CD4-positive, alpha-beta T cell treated with Interleukin-2 at 100 ng/mL for 4 hours (primary cell): ENCODE measurements around the gene CHCHD5.
"Not testable (repeated sequence)": the region's sequence is repeated elsewhere in the genome, so short reads cannot be mapped to it uniquely, and the experiment has no call there.

Source experiments
- DNase-seq: peaks from one replicate; pipeline ENCODE4 v3.0.0-alpha.2; 2020; ENCODE audit warnings: low spot score

CHCHD5 gene

DNA sequence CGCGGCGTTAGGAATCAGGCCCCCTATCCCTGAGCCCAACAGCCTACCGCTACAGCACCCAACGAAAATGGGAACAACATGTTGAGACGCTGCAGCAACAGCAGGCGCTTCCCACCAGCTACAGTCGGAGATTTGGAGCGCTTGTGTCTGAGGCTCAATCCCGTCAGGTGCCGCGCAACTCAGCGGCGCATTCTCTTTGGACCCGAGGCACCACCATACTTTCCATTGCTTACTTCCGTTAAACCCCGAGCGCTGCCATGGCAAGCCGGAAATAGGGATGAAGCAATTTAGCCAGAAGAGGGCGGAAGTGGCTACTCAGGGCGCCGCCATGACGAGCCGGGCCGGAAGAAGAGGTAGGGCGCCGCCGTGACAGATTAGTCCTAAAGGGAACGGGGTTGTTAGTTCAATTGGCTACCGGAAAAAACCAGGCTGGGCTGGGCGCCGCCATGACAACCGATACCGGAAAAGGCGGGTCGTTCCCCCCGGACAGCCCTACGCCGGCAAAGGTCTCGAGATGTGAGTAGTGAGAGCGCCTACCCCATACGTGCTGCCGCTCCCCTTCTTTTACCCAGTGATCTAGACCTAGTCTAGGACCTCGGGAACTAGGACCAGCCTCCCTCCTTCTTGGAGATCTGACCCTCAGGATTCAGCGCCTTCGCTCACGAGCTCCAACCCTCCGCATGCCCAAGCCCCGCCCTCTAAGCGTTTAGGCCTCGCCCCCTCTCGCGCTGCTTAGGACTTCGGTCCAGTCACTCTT, at the start of gene CHCHD5:
Gene CHCHD5, plus strand, starts transcription at position 476 of the 757 bp plus-strand sequence. Its CDS starts 39 bp downstream, at position 515.
- peak; percentile 95 for DNase-seq

GRCh38 chr2:112534826-112535225, 49.6 kb upstream of the CHCHD5 start:
- no peak for DNase-seq

DNA sequence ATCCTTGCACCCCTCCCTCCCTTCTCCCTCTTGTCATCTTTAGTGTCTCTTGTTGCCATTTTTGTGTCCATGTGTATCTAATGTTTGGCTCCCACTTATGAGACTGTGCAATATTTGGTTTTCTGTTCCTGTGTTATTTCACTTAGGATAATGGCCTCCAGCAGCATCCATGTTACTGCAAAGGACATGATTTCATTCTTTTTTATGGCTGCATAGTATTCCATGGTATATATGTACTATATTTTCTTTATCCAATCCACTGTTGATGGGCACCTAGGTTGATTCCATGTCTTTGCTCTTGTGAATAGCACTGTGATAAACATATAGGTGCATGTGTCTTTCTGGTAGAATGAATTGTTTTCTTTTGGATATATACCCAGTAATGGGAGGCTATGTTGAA, 47.7 kb upstream of the CHCHD5 start:
- DNase-seq: not testable (repeated sequence)

- DNase-seq: no peak
Observed at GRCh38 chr2:112539306-112539705, 45.1 kb upstream of the CHCHD5 start.

DNA sequence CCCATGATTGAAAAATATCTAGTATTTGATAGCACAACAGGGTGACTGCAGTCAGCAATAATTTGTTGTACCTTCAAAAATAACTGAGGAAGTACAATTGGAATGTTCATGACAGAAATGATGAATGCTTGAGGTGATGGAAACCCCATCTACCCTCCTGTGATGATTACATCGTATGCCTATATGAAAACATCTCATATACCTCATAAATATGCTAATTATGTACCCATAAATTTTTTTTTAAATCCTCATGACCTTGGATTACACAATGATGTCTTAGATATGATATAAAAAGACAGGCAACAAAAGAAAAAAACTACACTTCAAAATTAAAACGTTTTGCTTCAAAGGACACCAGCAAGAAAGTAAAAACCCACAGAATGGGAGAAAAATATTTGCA, 43.5 kb upstream of the CHCHD5 start:
- DNase-seq: no peak

DNA sequence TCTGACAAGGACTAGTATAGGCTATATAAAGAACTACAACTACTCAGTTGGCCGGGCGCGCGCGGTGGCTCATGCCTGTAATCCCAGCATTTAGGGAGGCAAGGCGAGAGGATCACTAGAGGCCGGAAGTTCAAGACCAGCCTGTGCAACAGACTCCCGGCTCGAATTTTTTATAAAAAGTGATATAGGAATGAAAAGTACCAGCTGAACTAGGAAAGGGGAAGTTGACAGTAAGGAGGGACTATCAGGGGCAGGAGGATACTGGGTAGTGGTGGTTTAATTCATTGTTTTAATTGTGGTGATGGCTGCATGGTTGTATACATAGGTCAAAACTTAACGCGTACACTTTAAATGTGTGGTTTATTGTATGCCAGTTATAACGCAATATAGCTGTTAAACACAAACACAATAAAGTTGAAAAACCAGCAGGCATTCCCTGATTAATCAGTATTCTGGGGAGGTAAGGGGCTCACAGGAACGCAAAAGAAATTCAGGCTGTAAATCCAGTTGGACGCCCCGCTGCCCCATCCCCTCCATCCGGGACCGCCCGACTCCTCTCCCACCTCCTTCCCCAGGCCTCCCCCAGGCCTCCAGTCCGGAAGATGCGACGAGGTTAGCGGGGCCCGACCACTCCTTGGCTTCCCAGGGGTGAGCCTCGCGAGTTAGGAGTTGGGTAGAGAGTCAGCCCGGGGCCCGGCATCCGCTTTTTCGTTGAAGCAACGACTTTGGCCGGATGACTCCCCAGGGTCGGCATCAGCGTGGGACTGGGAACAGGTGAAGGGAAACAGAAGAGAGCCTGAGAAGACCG, 42.9 kb upstream of the CHCHD5 start:
- DNase-seq: peak; percentile 61

GRCh38 chr2:112542123-112542983, 42.1 kb upstream of the CHCHD5 start, which contains the start of gene POLR1B:
TSS of gene POLR1B (plus strand) at chr2:112542465. CDS start at chr2:112542495, 30 bp downstream.
- peak; percentile 74 for DNase-seq

- DNase-seq: peak; percentile 8
Observed at GRCh38 chr2:112542984-112543661, 41.3 kb upstream of the CHCHD5 start.

- no peak for DNase-seq
Observed at GRCh38 chr2:112547333-112547732, 37.1 kb upstream of the CHCHD5 start.

DNA sequence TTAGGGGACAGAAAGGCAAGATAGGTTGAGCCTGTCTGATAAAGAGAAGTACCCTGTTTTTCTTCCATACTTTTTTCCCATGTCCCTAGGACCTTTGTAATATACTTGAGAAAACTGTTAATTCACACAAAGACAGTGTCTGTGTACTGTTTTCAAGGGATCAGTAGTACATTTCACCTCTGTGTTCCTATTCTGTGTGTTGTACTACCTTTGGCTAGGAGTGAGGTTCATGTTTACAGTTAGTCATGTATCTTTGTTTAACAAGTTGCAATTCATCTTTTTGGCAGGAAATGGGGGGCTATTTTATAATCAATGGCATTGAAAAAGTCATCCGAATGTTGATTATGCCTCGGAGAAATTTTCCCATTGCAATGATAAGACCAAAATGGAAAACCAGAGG, 35.4 kb upstream of the CHCHD5 start:
- DNase-seq: no peak

- no peak for DNase-seq
Observed at GRCh38 chr2:112566104-112566503, 18.3 kb upstream of the CHCHD5 start.

DNA sequence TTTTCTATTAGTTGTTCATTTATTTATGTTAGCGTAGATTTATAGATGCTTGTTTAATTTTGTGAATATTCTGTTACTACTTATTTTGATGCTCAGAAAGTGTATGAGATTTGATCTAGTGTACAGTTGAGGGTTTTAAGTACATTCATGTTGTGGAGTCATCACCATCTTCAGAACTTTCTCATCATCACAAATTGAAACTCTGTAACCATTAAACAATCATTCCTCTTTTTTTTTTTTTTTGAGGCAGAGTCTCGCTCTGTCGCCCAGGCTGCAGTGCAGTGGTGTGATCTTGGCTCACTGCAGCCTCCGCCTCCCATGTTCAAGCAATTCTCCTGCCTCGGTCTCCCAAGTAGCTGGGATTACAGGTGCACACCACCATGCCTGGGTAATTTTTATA, 17.9 kb upstream of the CHCHD5 start:
- DNase-seq: not testable (repeated sequence)

- no peak for DNase-seq
Observed at GRCh38 chr2:112572005-112572404, 12.4 kb upstream of the CHCHD5 start.

GRCh38 chr2:112577756-112578155, 6.7 kb upstream of the CHCHD5 start:
- no peak for DNase-seq

GRCh38 chr2:112579241-112579640, 5.2 kb upstream of the CHCHD5 start:
- DNase-seq: no peak

DNA sequence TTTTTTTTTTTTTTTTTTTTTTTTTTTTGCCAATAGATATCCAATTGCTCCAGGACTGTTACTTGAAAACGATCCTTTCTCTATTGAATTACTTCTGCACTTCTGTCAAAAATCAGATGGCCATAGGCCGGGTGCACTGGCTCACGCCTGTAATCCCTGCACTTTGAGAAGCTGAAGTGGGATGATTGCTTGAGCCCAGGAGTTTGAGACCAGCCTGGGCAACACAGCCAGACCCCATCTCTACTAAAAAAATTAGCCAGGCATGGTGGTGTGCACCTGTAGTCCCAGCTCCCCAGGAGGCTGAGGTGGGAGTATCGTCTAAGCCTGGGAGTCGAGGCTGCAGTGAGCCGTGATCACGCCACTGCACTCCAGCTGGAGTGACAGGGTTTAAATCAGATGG, 4.3 kb upstream of the CHCHD5 start:
- DNase-seq: no peak

- peak; percentile 77 for DNase-seq
Observed at GRCh38 chr2:112582314-112582746, 2.1 kb upstream of the CHCHD5 start.

DNA sequence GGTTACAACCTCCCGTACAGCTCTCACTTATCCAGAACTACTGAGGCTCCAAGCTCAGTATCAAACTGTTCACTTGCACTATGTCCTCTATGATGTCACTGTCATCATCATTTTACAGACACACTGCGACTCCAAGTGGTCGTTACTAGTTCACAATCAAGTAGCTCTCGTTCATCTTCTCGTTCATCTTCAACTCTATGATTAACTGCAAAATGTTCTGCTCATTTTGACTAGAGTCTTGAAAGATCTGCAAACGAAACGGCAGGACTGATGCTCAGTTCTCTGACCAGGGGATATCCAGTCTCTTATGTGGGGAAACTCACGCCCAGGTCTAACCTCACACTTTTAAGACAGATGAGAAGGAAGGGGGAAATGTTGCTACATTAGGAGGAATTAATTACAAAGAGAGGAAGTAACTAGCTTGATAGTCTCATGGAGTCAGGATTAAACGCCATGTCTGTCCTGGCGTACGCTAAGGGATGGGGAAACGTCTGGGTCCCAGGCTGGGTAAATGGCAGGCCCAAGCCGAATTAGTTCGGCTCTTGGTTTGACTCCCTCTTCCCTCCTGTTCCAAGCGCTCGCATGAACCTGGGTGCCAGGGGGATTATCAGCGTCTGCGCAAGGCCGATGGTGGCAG, 794 bp upstream of the CHCHD5 start:
- peak; percentile 10 for DNase-seq

- DNase-seq: no peak
Observed at GRCh38 chr2:112584891-112585250, 462 bp downstream of the CHCHD5 start.

GRCh38 chr2:112585400-112585799, 991 bp downstream of the CHCHD5 start:
- no peak for DNase-seq

DNA sequence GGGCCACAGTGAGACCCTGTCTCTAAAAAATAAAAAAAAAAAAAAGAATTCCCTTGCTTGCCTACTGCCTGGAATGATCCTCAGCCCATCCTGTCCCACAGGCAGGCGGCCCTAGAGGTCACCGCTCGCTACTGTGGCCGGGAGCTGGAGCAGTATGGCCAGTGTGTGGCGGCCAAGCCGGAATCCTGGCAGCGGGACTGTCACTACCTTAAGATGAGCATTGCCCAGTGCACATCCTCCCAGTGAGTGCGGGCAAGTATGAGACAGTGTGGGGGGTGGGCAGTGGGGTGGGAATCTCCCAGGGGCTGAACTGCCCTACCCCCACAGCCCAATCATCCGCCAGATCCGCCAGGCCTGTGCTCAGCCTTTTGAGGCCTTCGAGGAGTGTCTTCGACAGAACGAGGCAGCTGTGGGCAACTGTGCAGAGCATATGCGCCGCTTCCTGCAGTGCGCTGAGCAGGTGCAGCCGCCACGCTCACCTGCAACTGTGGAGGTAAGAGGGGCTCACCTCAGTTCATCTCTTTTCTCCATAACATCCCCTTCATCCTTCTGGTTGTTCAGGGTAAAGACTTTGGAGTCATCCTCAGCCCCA, 1.6 kb downstream of the CHCHD5 start:
- DNase-seq: no peak
